ENCODE measurements around the gene NSG1.
"Not testable (repeated sequence)": the region's sequence is repeated elsewhere in the genome, so short reads cannot be mapped to it uniquely, and the experiment has no call there.

GRCh38 chr4:4348585-4348984 lies 38.3 kb upstream of the NSG1 start:
- TF ChIP-seq CTCF, POLR2AphosphoS5, POLR2A, EP300 (IDR thresholded peaks at IDR 0.05): not testable (repeated sequence)

Measured in gastroesophageal sphincter (tissue), 3 donors.